ENCODE data around the gene CUBN.

Gene CUBN

DNA sequence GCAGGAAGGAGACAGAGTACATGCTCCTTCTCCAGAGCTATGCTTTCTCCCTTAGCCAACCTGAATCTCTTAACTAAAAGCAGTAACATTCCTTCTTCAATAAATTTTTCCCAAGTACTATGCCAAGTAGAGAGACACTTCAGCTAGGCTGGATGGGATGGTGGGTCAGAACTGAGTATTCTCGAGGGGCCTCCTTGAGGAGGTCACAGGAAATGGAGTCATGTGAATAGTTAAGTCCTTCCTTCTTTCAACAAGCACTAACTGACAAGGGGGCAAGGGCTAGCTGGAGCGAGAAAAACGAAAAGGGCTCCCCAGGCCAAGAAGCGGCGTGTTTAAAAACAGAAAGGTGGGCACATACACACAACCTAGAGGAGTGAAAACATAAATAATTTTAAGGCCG, 317.8 kb downstream of the CUBN start:
- FAIRE-seq, result no peak

DNA sequence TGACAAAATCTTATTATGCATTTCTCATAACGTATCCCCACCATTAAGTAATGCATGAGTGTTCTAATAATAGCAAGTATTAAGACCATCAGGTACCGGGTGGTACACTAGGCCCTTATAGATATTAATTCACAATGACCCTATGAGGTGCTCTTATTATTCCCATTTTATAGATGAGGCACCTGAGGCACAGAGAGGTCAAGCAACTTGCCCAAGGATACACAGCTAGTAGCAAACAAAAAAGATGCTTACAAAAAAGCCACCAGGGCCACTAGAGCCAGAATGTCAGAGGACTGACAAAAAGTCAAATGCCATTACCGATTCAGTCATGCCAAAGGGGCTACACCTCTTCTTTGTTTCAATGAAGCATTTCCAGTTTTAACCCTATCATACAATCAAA, 318.3 kb downstream of the CUBN start:
- FAIRE-seq, result no peak

DNA sequence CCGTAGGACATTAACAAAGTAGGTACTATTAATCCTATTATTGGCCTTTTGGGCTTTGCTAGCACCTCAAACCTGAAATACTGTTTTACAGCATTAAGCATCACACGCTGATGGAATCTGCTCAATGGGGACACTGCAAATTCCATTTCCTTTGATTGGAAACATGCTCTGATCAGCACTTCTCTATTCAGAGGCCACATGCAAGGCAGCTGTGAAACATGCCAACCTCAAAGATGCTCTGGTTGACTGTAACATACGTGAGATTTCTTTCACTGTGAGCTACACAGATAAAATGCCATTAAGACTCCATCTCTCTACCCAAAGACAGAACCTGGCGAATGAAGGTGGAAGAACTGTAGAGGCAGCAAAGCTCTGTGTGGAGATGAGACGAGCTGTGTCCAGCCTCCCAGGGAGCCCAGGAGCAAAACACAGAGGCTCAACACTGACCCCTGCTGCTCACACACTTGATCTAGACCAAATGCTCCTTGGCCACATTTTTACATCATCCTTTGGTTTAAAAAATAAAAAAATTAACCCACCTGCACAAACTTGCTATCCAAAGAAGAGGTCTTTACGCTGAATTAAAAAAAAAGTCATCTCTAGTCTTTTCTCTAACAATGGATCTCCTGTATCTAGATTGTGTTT, 320.4 kb downstream of the CUBN start:
- no peak for FAIRE-seq

DNA sequence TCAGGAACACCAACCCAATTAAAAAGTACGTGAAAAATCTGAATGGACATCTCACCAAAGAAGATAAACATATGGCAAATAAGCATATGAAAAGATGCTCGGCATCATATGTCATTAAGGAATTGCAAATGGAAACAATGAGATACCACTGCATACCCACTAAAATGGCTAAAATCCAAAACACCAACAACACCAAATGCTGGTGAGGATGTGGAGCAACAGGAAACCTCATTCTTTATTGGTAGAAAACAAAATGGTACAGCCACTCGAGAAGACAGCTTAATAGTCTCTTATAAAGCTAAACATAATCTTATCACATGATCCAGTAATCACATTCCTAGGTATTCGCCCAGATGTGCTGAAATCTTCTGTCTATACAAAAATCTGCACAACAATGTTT, 325.5 kb downstream of the CUBN start:
- FAIRE-seq, result no peak

DNA sequence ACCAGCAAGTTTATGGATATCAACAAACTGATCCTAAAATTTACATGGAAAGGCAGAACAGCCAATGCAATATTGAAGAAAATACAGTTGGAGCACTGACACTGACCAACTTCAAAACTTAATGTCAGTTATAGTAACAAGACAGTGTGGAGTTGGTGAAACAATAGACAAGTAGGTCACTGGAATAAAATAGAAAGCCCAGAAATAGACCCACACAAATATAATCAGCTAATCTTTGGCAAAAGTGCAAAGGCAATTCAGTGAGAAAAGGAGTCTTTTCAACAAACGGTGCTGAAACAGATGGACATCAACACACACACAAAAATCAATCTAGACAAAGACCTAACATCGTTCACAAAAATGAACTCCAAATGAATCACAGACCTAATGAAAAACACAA, 326.1 kb downstream of the CUBN start:
- FAIRE-seq, result no peak

DNA sequence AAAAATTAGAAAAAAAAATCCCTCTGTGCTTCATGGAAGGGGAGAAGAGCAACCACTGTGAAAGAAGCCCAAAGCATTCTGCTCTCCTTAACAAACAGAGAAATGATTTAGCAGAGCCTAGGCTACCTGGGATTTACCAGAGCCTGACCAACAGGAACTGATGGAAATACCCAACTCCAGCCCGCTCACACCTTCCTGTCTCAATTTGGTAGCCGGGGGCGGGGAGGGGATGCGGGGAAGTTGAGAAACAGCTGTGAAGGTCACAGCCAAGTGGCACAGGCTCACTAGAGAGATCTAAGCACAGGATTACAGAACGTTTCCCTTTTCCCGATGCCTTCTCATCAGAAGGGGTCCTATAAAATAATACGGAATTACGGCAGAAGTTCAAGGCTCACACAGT, 330.0 kb downstream of the CUBN start:
- FAIRE-seq, result no peak

DNA sequence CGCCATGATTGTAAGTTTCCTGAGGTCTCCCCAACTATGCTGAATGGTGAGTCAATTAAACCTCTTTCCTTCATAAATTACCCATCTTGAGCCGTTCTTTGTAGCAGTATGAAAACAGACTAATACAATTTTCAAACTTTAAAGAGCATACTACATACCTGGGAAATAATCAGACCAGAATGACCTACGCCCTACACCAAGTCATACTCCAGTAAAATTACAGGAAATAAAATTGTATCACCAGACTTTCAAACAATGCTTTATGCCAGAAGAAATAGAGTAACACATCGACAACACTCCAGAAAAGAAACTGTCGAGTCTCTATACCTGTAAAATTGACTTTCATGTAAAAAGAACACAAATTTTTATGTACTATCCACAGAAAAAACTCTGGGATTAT, 331.0 kb downstream of the CUBN start:
- no peak for FAIRE-seq

DNA sequence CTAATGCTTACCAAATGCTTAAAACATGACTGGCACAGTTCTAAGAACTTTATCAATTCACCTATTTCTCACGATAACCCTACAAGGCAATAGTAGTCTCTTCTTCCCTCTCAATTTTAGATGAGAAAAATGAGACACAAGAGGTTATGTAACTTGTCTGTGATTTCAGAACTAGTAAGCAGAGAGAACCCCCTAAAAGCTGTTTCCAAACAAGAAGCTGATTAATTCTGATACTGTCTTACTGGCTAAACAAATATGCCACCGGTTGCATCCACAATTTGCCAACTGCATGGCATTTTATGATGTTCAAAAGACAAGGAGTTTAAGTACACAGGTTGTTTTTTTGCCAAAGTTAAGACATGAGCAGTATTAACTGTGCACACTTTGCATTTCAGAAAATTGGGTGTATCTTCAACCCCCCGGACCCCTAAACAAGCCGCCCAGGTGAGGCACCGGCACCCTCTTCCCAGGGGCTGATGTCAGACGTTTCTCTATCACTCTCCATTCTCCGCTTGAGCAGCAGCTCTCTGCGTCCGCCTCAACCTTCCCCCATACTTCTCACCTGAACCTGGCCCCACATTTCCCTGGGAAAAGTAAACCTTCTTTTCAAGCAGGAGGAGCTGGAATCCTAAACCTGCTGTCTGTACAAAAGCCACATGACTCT, 334.1 kb downstream of the CUBN start:
- FAIRE-seq, result no peak

DNA sequence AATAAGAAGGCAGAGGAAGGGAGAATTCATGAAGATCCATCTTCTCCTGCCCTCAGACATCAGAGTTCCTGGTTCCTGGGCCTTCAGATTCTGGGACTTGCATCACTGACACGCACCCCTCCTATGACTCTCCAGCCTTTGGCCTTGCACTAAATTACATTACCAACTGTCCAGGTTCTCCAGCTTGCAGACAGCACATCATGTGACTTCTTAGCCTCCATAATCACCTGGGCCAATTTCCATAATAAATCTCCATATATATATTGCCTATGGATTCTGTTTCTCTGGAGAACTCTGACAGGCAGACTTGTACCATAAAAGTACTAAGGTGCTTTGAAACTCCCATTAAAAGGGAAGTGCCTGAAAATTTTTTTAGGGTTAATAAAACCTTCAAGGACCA, 335.6 kb downstream of the CUBN start:
- FAIRE-seq, result no peak

DNA sequence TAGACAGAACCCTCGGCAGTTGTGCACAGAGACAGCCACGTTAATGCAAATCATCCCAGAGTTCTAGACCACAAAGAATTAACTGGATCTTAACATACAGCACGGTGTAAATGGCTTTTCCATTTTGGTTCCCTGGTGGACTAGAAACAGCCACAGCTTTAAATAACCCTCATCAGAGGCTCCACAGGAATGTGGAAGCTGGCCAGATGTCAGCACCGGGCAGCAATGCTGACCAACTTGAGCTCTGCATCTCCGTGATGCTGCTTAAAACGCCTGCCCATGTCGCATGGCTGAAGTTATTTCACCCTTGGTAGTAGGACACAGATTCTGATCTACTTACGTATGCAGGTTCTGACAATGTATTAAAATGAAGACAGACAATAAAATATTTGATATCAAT, 336.9 kb downstream of the CUBN start:
- FAIRE-seq, result no peak

DNA sequence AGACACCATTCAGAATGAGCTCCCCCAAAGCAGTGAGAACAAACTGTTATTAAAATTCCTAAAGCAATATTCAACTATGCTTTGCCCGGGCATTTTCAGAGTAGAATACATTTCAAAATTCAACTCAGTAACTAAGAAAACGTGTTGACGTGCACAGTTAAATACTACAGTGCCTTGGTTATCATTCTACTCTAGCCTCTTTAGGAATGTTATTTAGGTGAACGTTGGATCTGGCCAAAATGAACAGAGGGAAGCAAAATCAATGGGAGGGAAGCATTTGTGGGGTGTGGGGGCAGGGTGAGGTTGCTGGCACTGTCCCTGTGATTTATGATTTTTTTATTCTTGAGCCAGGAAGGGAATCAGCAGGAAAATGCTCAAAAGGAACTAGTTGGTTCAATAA, 339.8 kb downstream of the CUBN start:
- FAIRE-seq, result no peak

DNA sequence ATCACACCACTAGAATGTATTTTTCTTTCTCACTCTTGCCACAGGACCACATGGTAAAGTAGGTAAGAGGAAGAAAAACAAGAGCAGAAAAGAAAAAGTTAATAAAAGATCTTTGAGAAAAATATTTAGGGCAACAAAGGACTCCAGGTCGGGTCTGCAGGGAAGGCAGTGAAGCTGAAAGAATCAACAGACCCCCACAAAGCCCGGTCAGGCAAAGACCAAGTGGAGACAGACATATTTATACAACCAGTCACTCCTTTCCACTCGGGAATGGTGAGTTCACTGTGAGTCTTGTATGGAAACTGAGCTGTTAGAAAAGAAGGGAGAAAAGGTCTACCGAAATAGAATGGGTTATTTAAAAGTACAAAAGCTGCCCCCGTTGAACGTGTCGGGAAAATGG, 340.4 kb downstream of the CUBN start:
- FAIRE-seq, result no peak

DNA sequence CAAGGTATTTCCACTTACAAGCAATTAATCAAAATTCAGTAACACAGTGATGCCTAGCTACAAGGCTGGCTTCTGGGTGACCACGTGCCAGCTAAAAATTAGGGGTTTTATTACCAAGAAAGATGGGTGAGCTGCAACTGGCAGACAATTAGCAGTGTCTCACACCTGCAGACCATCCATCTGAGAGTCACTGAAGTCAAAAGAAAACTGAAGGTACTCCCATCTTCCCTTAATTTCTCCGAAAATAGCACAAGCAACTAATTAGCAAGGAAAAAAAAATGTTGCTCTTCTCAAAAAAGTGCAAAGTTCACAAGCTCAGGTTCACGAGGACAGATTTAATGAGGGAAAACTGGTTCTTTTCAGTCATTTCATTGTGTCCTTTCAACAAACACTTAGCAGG, 340.8 kb downstream of the CUBN start:
- no peak for FAIRE-seq

DNA sequence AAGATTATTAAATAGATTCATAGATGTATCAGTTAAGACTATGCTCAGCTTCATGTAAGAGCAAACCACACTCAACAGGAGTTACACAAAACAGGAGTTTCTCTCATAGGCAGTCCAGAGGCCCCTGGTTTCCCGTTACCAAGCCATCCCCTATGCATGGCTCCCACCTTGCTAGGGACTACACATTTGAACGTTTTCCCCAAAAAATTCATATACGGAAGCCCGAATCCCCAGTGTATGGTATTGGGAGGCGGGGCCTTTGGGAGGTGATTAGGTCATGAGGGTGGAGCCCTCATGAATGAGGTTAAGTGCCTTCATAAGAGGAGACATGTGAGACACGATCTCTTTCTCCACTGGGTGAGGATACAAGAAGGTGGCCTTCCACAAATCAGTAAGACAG, 341.5 kb downstream of the CUBN start:
- no peak for FAIRE-seq

DNA sequence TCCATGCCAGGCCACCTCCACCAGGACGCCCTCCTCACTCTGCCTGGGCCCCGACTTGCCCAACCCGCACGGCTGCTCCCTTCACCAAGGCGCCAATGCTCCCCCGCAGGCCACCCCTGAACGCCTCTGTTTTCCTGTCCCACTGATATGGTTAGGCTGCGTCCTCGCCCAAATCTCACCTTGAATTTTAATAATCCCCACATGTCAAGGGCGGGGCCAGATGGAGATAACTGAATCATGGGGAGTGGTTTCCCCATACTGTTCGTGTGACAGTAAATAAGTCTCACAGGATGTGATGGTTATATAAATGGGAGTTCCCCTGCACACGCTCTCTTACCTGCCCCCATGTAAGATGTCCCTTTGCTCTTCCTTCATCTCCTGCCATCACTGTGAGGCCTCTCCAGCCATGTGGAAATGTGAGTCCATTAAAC, 342.2 kb downstream of the CUBN start:
- FAIRE-seq, result no peak

DNA sequence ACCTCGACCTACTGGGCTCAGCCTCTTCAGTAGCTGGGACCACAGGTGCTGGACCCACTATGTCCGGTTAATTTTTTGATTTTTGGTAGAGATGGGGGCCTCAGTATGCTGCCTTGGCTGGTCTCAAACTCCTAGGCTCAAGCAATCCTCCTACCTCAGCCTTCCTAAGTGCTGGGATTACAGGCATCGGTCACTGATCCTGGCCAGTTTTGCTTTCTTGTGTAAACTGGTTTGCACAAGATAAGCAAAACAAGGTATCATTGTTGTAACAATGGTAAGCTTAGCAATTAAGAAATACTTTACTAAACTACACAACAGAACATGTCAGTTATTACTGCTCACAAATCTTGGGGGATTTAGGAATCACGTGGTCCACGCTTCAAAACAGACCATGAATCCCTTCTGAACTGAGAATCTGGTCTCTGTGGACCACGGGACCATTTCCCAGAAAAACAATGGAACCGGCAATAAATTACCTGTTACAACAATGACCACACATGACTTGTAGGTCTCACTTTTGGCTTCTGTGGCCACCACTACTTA, 349.2 kb downstream of the CUBN start:
- no peak for FAIRE-seq

DNA sequence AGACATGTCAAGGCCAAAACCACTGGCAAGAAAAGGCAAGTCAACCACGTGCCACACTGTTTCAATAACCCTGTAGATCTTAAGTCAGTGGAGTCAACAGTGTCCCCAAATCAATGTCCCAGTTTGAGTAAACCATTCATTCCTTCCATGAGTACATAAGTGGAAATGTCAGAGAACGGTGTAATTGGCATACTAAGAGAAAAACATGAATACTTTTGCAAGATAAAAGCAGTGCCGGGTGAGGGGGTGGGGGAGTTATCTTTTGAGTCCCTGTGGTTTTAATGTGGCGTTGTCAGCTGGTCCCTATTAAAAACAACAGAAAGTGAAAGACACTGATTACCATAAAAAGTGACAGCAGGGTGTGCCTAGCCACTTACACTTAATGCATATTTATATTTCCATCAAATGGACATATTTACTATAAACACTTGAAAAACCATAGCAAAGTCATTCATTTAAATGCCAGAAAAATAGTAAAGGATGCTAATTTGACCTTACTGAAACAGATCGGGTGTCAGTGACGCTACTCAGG, 350.2 kb downstream of the CUBN start:
- no peak for FAIRE-seq

DNA sequence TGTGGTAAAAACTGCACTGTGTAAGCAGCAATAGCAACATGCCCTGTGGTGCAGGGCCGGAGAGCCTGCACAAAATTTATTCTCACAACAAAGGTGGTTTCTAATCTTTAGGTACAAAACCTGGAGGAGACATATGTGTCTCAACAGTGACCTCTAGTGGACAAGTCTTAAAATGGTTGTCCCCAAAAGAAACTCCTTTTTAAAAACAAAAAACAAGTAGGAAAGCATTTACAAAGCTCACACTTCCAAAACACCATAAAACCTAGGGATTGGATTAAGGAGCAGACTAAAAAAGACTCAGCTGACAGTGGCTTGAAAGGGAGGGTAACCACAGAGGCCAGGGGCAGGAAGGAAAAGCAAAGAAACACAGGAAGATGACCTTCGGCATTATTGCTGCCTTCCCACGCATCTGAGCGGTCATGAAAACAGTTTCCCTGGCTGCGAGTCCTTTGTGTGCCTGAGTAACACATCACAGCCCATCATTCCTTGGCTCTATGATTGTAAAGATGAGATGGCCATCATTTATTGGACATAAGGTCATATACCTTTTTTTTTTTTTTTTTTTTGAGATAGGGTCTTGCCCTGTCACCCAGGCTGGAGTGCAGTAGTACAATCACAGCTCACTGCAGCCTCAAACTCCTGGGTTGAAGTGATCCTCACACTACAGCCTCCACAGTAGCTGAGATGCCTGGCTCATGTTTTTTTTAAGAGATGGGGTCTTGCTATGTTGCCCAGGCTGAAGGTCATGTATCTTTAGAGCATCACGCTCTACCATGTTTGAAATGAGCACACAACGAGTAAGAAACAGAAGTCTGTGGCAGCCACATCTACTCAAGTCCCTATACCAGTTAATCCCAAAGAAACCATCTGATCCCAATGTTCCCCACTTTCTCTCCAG, 351.9 kb downstream of the CUBN start:
- FAIRE-seq, result peak; percentile 51

DNA sequence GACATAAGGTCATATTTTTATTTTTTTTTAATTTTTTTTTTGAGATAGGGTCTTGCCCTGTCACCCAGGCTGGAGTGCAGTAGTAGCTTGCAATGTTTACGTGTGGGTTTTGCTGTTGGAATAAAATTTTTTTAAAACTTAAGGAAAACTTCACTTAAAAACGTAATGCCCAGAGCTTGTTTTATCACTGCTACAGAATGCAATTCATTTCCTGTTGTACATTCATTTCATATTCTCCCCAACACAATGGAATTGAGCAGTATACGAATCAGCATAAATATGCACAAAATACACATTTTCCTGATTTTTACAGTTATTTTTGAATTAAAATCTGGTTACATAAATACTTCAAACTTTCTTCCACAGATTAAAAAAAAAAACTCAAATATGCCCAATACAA, 352.7 kb downstream of the CUBN start:
- FAIRE-seq, result no peak
